Glomerular endothelial cell (primary cell): ENCODE data around the gene TRIM71. TPM values are rescaled to one million over a fixed set of nuclear protein-coding genes. Genes with fewer than 3 reads are reported as not detected.
"Not testable (repeated sequence)": the region's sequence is repeated elsewhere in the genome, so short reads cannot be mapped to it uniquely, and the experiment has no call there.

ENCODE experiments used
- DNase-seq: peaks from one replicate; pipeline ENCODE4 v3.0.0-alpha.2; 2011; ENCODE audit warnings: low read depth, low spot score; ENCODE audit errors: extremely low read depth
- total RNA-seq: library from RNA; depleted of rRNA; stranded (reverse); fragments of >200 nt; gene quantifications from 2 replicates; pipeline ENCODE4 v1.2.3, GENCODE V29; 2015

Gene TRIM71
- total RNA-seq: 0.05 TPM in 1 of 2 replicates, not detected in the other

GRCh38 chr3:32817558-32818228 is at the start of gene TRIM71:
TRIM71 (plus strand) TSS chr3:32817997; CDS start chr3:32818081, 84 bp downstream.
- DNase-seq: no peak

- no peak for DNase-seq
Measured at GRCh38 chr3:32778389-32778788, 39.4 kb upstream of the TRIM71 start.

- no peak for DNase-seq
Measured at GRCh38 chr3:32780071-32780734, 37.6 kb upstream of the TRIM71 start.

- no peak for DNase-seq
Measured at GRCh38 chr3:32780735-32781210, 37.0 kb upstream of the TRIM71 start.

GRCh38 chr3:32781211-32781968 is 36.4 kb upstream of the TRIM71 start:
- peak; percentile 23 for DNase-seq

- DNase-seq: not testable (repeated sequence)
Measured at GRCh38 chr3:32781969-32782270, 35.9 kb upstream of the TRIM71 start.

GRCh38 chr3:32782407-32782806 is 35.4 kb upstream of the TRIM71 start:
- no peak for DNase-seq

GRCh38 chr3:32791833-32792232 is 26.0 kb upstream of the TRIM71 start:
- no peak for DNase-seq

GRCh38 chr3:32794487-32795308 is 23.1 kb upstream of the TRIM71 start:
- DNase-seq: no peak

GRCh38 chr3:32796384-32796950 is 21.3 kb upstream of the TRIM71 start:
- not testable (repeated sequence) for DNase-seq

- DNase-seq: no peak
Measured at GRCh38 chr3:32797776-32798175, 20.0 kb upstream of the TRIM71 start.

- not testable (repeated sequence) for DNase-seq
Measured at GRCh38 chr3:32801440-32801839, 16.4 kb upstream of the TRIM71 start.

- no peak for DNase-seq
Measured at GRCh38 chr3:32813180-32813579, 4.6 kb upstream of the TRIM71 start.

GRCh38 chr3:32814361-32814760 is 3.4 kb upstream of the TRIM71 start:
- DNase-seq: no peak

GRCh38 chr3:32815841-32816438 is 1.9 kb upstream of the TRIM71 start:
- no peak for DNase-seq

- no peak for DNase-seq
Measured at GRCh38 chr3:32816439-32817256, 1.1 kb upstream of the TRIM71 start.

- no peak for DNase-seq
Measured at GRCh38 chr3:32817257-32817557, 590 bp upstream of the TRIM71 start.

- no peak for DNase-seq
Measured at GRCh38 chr3:32818229-32818969, 602 bp downstream of the TRIM71 start.
